ENCODE results near the gene ZNF311. TPM values are rescaled to one million over a fixed set of nuclear protein-coding genes. Genes with fewer than 3 reads are reported as not detected.
A peak's percentile ranks its signal among the peaks of the same experiment; 100 is the strongest.

The ZNF311 gene
- total and polyA plus RNA-seq, 9 of the 15 experiments (the other 6 are each of a cell fraction or from before 2014, with no cell fraction given): 5.1 to 10.0 (median 7.5) TPM

GRCh38 chr6:28980137-28980851, 24.8 kb downstream of the ZNF311 start (continued):
- TF ChIP-seq RHOXF2B (CRISPR knock-in tag; conservative IDR thresholded peaks at IDR 0.05) (no peak; the same call in 1 of the 2 replicates), MBD1 (CRISPR knock-in tag; IDR thresholded peaks at IDR 0.05) (no peak), CHD1 (IDR thresholded peaks at IDR 0.05; ENCODE audit: low read length) (peak; percentile 70), BCL6 (CRISPR knock-in tag; IDR thresholded peaks at IDR 0.05) (no peak), NFXL1 (CRISPR knock-in tag; IDR thresholded peaks at IDR 0.05) (no peak), FIP1L1 (IDR thresholded peaks at IDR 0.05; ENCODE audit: low read depth, low read length, poor library complexity, severe bottlenecking) (no peak), MCM2 (IDR thresholded peaks at IDR 0.05; ENCODE audit: low read depth) (no peak), ZC3H8 (IDR thresholded peaks at IDR 0.05) (no peak), MLX (CRISPR knock-in tag; conservative IDR thresholded peaks at IDR 0.05) (no peak), ZNF445 (CRISPR knock-in tag; IDR thresholded peaks at IDR 0.05; ENCODE audit: low read depth) (no peak), TOE1 (IDR thresholded peaks at IDR 0.05; ENCODE audit: borderline replicate concordance) (no peak), TOE1 (CRISPR knock-in tag; IDR thresholded peaks at IDR 0.05; ENCODE audit: borderline replicate concordance, low read depth) (no peak), ZNF778 (CRISPR knock-in tag; IDR thresholded peaks at IDR 0.05) (no peak), NCOA2 (IDR thresholded peaks at IDR 0.05; ENCODE audit: partially characterized antibody in 2 of 2) (no peak)
- TF ChIP-seq, protein P1, sequence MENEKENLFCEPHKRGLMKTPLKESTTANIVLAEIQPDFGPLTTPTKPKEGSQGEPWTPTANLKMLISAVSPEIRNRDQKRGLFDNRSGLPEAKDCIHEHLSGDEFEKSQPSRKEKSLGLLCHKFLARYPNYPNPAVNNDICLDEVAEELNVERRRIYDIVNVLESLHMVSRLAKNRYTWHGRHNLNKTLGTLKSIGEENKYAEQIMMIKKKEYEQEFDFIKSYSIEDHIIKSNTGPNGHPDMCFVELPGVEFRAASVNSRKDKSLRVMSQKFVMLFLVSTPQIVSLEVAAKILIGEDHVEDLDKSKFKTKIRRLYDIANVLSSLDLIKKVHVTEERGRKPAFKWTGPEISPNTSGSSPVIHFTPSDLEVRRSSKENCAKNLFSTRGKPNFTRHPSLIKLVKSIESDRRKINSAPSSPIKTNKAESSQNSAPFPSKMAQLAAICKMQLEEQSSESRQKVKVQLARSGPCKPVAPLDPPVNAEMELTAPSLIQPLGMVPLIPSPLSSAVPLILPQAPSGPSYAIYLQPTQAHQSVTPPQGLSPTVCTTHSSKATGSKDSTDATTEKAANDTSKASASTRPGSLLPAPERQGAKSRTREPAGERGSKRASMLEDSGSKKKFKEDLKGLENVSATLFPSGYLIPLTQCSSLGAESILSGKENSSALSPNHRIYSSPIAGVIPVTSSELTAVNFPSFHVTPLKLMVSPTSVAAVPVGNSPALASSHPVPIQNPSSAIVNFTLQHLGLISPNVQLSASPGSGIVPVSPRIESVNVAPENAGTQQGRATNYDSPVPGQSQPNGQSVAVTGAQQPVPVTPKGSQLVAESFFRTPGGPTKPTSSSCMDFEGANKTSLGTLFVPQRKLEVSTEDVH (IDR thresholded peaks at IDR 0.05; ENCODE audit: low read depth, partially characterized antibody): no peak
- TF ChIP-seq, protein P2, sequence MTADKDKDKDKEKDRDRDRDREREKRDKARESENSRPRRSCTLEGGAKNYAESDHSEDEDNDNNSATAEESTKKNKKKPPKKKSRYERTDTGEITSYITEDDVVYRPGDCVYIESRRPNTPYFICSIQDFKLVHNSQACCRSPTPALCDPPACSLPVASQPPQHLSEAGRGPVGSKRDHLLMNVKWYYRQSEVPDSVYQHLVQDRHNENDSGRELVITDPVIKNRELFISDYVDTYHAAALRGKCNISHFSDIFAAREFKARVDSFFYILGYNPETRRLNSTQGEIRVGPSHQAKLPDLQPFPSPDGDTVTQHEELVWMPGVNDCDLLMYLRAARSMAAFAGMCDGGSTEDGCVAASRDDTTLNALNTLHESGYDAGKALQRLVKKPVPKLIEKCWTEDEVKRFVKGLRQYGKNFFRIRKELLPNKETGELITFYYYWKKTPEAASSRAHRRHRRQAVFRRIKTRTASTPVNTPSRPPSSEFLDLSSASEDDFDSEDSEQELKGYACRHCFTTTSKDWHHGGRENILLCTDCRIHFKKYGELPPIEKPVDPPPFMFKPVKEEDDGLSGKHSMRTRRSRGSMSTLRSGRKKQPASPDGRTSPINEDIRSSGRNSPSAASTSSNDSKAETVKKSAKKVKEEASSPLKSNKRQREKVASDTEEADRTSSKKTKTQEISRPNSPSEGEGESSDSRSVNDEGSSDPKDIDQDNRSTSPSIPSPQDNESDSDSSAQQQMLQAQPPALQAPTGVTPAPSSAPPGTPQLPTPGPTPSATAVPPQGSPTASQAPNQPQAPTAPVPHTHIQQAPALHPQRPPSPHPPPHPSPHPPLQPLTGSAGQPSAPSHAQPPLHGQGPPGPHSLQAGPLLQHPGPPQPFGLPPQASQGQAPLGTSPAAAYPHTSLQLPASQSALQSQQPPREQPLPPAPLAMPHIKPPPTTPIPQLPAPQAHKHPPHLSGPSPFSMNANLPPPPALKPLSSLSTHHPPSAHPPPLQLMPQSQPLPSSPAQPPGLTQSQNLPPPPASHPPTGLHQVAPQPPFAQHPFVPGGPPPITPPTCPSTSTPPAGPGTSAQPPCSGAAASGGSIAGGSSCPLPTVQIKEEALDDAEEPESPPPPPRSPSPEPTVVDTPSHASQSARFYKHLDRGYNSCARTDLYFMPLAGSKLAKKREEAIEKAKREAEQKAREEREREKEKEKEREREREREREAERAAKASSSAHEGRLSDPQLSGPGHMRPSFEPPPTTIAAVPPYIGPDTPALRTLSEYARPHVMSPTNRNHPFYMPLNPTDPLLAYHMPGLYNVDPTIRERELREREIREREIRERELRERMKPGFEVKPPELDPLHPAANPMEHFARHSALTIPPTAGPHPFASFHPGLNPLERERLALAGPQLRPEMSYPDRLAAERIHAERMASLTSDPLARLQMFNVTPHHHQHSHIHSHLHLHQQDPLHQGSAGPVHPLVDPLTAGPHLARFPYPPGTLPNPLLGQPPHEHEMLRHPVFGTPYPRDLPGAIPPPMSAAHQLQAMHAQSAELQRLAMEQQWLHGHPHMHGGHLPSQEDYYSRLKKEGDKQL (CRISPR knock-in tag; IDR thresholded peaks at IDR 0.05; ENCODE audit: borderline replicate concordance): 0 out of 2 replicates have a peak, but pooled peaks have one; percentile 19
